GM19328 (cell line): ENCODE results near the gene USP53.
"Not testable (repeated sequence)": the region's sequence is repeated elsewhere in the genome, so short reads cannot be mapped to it uniquely, and the experiment has no call there.

ENCODE experiments used
- ATAC-seq: cut with Tn5 transposase; IDR thresholded peaks from one replicate; pipeline ENCODE4 v1.9.1; 2021; ENCODE audit warnings: mild to moderate bottlenecking, moderate library complexity; ENCODE audit not compliant: unreplicated experiment

The USP53 gene

DNA sequence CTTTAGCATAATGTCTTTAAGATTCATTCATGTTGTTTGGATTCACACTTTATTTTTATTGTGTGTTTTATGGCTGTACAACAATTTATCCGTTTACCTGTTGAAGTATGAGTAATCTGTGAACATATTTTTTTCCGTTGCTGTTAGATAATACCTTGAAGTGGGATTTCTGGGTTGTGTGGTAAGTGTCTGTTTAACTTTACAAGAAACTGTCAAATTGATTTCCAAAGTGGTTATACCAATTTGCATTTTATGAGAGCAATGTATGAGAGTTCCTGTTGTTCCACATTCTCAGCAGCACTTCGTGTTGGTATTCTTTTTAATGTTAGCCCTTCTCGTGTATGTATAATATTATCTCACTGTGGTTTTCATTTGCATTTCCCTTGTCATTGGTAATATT lies 53.6 kb downstream of the USP53 start:
- ATAC-seq = no peak

DNA sequence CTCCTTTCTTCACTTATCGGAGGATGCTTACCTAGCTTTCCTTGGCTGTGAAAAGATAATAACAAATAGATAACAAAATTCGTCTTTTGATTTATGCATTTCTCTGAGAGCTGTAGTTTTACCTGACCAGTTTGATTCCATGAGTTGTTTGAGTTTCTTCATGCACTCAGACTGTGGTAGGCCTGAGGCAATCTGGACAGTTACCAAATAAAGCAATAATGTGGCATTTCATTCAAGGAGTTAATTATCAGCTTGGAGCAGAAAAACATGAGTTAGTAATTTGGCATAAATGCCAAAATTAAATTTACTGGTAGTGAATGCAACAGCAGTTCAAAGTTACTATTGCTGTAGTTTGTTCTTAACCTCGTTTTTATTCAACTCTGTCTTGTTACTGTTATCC lies 56.0 kb downstream of the USP53 start:
- no peak for ATAC-seq

DNA sequence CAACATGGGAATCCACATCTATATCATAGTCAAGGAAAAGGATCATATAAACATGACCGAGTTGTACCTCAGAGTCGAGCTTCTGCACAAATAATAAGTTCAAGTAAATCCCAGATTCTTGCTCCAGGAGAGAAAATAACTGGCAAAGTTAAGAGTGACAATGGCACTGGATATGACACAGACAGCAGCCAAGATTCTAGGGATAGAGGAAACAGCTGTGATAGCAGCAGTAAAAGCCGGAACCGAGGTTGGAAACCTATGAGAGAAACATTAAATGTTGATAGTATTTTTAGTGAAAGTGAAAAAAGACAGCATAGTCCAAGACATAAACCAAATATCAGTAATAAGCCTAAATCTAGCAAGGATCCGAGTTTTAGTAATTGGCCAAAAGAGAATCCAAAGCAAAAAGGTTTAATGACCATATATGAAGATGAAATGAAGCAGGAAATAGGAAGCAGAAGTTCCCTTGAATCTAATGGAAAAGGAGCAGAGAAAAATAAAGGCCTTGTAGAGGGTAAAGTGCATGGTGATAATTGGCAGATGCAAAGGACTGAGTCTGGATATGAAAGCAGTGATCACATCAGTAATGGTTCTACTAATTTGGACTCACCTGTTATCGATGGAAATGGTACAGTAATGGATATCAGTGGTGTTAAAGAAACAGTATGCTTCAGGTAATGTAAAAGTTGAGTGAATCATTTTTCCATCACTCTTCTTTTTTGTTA lies 59.0 kb downstream of the USP53 start:
- no peak for ATAC-seq

DNA sequence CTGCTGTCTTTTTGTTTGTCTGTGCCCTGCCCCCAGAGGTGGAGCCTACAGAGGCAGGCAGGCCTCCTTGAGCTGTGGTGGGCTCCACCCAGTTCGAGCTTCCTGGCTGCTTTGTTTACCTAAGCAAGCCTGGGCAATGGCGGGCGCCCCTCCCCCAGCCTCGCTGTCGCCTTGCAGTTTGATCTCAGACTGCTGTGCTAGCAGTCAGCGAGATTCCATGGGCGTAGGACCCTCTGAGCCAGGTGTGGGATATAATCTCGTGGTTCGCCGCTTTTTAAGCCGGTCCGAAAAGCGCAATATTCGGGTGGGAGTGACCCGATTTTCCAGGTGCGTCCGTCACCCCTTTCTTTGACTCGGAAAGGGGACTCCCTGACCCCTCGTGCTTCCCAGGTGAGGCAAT lies 67.0 kb downstream of the USP53 start:
- not testable (repeated sequence) for ATAC-seq

DNA sequence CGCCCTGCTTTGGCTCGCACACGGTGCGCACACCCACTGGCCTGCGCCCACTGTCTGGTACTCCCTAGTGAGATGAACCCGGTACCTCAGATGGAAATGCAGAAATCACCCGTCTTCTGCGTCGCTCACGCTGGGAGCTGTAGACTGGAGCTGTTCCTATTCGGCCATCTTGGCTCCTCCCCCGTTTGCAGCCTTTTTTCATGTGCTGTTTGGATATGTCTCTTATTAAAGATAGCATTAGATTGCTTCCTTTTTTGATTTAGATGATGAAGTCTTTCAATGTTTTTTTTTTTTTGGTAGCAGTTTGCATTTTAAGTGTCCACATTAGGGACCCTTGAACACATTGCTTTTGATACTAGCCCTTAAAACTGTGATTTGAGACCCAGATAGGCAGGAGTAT lies 67.4 kb downstream of the USP53 start:
- ATAC-seq = not testable (repeated sequence)

DNA sequence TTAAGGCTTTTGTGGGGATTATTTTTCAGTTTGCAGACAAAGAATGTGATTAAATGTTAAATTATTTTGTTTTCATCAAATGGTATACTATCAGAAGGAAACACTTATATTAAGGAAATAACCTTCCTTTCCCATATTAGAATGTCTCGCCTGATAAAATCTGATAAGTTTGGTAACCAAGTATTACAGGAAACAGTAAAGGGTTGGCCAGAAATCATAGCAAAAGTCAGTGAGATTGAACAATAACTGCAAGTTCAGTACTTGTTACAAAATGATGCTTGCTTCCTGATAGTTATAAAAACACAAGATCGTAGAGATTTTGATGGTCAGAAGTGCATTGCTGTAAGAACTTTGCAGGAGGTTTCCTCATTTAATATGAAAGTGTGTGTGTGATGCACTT lies 68.9 kb downstream of the USP53 start:
- ATAC-seq = no peak

DNA sequence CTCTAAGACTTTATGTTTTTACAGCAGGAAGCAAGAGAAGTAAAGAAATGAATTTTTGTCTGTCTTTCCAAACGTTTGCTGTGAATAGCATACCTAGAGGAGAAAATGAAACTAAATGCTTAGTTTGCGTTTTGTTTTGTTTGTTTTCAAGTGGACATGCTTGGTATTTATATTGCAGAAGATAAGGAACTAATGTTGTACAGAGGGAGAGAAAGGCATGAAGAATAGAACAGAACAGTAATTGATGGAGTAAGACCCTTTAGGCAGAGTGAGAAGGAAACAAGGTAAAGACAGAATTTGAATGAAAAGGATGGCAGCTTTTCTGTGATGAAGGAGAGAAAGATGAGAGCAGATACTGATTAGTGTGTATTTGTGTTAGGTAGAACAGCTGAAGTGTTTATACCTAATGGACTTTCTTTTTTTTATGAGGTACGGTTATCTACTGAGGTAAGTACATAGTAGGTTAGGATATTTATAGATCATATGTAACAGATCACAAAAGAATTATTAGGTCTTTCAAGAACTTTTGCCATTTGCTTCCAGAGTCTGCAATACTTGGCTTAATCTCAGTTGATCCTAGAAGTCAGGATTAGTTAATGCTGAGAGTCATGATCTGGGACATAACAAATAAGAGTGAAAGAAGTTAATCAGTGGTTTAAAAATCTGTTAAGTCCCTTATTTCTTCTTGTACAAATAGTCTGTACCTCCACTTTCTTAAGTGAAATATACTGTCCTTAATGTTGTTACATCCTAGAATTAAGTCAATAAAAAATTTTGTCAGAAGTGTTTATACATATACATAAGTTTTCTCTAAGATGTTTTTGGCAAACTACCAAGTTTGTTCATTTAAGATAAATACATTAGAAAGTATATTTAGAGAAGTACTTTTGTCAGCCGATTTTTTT lies 72.6 kb downstream of the USP53 start:
- ATAC-seq = no peak

DNA sequence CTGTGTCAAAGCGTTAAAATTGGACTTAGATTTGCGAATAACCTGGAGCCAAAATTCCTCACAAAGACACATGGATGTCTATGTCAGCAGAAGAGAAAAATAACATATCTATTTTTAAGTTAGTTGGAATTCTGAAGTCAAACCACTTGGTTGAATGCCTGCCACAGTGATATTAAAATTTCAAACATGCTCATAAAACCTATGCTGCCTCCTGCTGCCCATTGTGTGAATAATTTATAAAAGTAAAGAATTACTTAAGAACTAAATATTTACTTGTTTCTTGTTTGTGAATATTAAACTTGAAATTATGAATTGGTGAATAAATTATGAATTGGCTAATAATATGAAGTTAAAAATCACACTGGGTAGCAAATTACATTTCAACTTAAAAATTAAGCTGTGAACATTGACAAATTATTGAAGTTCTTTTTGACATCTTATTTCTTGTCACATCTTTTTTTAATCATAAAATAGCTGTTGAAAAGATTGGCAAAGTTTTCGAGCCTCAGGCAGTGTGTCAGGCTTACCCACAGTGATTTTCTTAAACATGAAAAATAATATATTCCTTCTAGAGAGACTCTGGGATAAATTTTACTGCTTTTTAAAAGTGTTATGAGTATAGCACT lies 74.0 kb downstream of the USP53 start:
- no peak for ATAC-seq

DNA sequence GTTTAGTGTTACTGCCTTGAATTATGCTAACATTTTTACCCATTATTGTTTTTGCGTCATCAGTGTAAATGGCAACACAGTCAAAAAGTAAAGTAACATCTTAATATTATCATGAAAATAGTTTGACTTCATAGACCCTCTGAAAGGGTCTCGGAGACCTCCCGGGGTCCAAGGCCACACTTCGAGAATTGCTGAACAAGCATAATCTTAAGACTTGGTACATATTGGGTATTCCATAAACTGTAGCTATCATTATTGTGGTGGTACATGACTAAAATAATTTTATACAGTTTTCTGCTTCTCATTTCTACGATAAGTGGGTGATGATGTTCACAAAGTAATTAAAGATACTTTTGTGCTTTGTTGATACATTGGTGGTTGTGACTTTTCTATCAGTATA lies 76.8 kb downstream of the USP53 start:
- no peak for ATAC-seq

DNA sequence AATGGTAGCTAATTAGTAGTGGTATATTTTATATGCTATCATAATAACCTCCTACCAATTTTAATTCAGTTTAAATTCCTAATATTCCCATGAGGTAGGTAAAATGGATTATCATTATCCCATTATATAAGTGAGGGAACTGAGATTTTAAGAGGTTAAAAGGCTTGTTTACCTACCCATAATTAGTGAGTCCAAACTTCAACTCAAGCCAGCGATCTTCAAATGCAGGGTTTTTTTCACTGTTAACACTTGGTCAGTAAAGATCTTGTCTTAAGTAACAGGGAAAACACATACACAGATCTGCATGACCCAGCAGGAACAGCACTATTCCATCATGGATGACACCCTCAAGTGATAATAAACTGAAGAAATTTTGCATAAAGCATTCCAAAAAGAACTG lies 78.1 kb downstream of the USP53 start:
- no peak for ATAC-seq

DNA sequence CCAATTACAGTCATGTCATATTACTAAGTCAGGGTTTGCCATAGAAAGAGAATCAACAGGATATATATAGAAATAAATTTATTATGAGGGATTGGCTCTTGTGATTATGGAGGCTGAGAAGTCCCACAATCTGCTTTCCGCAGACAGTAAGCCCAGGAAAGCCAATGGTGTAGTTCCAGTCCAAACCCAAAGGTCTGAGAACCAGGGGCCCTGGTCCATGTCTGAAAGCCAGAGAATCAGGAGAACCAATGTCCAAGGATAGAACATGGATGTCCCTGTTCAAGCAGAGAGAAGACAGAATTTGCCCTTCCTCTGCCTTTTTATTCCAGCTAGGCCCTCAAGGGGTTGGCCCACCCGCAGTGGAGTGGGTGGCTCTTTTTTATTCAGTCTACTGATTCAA lies 83.8 kb downstream of the USP53 start:
- ATAC-seq = no peak

DNA sequence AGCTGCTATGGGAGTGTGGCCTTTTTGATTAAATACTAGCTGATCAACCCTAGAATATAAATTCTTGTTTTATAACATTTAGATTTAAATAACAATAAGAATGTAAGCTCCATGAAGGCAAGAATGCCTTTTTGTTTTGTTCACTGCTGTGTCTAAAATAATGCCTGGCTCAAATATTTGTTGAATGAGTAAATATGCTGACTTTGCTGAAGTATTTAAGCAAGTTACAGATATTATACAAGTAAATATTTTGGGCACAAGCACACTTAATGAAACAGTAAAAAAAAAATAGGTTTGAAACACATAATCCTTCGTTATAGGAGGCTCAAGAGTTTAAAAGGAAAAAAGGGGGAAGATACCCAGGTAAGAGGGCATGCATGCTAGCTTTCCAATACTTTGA lies 85.3 kb downstream of the USP53 start:
- ATAC-seq = no peak

DNA sequence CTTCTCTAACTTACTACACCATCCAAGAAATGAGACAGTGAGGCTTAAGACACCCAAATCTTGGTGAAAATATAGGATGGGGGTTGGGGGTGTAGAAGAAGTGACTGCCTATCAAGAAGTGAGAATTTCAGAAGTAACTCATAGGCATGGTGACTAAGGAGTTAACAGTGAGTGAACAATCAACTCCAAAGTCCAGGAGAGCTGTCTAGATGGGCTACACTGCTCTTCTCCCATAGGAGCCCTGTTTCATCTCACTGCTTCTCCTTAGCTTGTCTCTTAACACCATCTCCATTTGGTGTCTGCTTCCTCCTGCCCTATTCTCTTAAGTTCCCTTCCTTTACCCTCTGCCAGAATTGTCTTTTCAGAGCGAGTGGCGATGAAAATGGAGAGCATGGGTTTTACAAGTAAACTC lies 86.8 kb downstream of the USP53 start:
- no peak for ATAC-seq

DNA sequence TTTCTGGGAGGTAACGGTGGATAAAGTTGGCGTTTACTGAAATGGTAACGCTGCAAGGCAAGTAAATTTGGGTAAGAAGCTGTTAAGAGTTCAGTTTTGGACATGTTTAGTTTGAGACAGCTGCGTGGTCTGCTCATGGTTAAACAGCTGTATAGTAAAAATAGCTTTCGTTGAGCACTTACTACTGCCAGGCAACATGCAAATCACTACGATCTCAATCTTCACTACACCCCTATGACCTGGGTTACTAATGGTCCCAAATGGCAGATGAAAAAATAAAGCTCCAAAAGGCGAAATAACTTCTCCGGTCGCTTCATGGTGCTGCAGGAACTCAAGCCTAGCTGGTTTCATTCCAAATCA lies 87.2 kb downstream of the USP53 start:
- ATAC-seq = peak; percentile 60

DNA sequence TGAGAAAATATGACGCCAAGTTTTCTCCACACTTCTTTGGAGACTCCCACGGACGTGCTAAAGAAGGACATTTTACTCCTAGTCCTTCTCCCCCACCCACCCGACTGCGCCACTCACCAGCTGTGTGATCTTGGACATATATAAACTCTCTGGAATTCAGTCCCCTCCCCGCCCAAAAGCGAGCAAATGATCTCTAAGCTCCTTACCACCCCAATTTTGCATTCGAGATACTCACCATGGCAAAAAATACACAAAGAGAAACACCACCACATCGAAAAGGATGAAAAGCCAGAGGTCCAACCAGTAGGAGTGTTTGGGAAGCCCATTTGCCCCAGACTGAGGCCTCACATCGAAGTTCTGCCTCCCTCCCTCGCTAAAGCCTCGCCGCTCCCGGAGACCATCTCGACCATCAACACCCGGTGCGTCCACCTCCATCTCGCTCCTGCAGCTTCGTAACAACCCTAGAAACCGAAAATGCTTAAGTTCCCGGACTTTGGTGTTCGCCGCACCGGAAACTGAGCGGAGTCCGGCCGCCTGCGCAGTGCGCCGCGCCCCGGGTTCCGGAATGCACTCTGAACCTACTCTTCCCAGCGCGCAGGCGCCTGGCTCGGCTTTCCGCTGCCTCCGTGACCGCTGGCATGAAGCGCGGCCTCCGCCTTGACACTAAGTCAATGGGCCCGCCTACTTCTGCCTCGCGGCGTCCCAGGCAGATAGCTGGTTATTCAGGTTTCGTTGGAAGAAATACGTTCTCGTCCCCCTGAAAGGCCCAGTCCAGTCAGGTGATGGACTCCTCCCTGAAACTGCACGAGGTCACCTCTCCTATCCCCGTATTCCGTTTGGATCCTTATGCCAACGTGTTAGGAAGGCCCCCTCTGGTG lies 87.8 kb downstream of the USP53 start:
- peak; percentile 96 for ATAC-seq

DNA sequence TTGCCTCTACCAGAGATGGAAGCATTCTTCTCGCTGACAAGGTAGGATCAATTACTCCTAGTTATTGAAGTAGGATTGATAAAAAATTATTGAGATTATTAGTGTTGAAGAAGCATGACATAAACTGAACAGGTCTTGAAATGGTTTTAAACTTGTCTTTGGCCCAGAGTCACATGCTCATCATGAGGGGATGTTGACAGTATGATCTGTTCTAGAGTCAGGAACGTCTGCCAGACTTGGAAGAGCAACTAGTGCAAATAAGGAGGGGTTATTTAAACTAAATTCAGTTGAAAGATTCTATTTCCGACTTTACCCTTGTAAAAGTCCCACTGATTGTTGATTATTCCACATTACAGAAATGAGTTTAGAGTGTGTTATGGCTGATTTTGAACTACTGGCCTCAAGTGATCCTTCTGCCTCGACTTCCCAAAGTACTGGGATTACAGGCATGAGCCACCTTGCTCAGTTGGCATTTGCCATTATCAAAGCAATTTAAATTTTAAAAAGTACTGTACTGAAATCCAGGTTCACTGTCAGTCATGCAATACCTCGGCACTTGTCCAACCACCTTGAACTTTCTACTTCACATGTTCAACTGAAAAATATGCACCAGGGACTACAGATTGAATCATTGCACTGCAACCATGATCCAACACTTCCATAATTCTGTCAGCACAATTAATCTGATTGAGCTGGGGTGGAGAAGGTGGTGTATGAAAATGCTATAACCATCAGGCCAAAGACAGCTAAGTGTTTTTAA lies 89.7 kb downstream of the USP53 start:
- no peak for ATAC-seq

DNA sequence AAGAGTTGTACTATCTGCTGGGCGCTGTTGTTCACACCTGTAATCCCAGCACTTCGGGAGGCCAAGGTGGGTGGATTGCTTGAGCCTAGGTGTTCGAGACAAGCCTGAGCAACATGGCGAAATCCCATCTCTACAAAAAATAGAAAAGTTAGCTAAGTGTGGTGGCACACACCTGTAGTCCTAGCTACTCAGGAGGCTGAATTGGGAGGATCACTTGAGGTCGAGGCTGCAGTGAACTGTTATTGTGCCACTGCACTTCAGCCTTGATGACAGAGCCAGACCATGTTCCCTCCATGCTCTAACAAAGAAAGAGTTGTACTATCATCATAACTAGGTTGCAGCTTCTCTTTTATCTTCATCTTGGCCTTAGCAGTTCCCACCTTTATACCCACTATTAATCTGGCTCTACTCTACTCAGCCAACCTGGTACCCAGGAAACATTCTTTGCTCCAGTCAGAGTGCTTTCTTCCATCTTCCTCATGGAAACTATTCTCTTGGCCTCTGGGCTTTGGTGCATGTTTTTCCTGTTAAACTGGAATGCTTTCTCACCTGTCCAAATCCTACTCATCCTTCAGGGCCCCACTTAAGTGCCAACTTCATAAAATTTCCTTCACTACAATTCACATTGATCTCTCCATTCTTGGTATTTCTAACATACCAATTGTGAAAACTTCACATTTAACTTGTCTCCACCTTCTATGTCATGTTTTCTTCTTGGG lies 91.2 kb downstream of the USP53 start:
- no peak for ATAC-seq

DNA sequence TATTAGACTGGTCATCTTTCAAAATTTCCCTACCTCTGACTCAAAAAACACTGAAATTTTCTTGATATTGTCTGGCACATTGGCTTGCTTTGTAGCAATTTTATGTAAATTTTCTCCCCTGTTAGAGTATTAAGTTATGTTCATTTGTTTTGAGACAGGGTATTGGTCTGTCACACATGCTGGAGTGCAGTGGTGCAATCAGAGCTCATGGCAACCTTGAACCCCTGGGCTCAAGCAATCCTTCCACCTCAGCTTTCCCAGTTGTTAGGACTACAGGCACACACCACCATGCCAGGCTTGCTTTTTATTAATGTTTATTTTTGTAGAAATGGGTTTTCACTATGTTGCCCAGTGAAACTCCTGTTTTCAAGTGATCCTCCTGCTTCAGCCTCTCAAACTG lies 91.9 kb downstream of the USP53 start:
- ATAC-seq = no peak

DNA sequence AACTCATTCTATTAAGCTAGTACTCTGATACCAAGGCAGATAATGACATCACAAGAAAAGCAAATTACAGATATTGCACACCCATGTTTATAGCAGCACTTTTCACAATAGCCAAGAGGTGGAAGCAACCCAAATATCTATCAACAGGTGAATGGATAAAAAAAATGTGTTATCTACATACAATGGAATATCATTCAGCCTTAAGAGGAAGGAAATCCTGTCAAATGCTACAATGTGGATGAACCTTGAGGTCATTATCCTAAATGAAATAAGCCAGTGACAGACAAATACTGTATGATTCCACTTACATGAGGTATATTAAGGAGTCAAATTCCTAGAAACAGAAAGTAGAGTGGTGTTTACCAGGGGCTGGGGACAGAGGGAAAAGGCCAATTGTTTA lies 95.1 kb downstream of the USP53 start:
- ATAC-seq = no peak

DNA sequence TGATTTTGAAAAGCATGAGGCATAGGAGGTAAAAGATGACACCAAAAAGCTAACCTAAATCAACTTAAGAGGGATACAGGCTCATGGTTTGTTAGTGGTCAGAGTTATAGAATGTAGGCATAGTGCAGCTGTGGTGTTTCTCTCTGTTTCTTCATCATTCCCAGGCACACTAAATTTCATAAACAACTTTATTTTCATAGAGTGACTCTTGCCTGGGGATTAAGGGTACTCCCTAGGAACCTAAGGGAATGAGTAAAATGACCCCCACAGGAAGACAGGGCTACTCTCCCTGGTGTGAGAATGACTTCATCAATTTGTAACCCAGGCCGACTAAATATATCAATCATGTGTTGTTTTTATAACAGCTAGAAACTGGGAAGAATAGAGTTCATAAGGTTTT lies 98.3 kb downstream of the USP53 start:
- no peak for ATAC-seq
